NCI-H2029 (cell line): ENCODE data around the gene TMPRSS13.

Experiments
- DNase-seq: peaks from one replicate; lab custom pipeline; 2025; lab: John Stamatoyannopoulos, UW

TMPRSS13 gene

GRCh38 chr11:117851852-117852251 lies 77.3 kb downstream of the TMPRSS13 start:
- no peak for DNase-seq

- DNase-seq: no peak
These were observed 78.1 kb downstream of the TMPRSS13 start for GRCh38 chr11:117851106-117851505.
